Vagina (tissue), 2 donors: Measurements from ENCODE around the gene BRICD5.

ENCODE experiments used
- POLR2A ChIP-seq, 2 donors: fragments of 450-650 bp; IDR thresholded peaks; one replicate each; pipeline ENCODE4 v1.6.1; 2017; ENCODE audit warnings: antibody characterized with exemption in 2 of 2, mild to moderate bottlenecking in 2 of 2, moderate library complexity in 2 of 2
- TF ChIP-seq, protein P1 (sequence below), 3 experiments: fragments of 450-650 bp in 2 of 3; fragments of 200-600 bp in 1 of 3; sonication (generic) in 1 of 3; IDR thresholded peaks; one replicate each; pipeline ENCODE4 v1.5.1; 2017 to 2019; ENCODE audit warnings: antibody characterized with exemption in 3 of 3, mild to moderate bottlenecking in 2 of 3, moderate library complexity in 2 of 3

DNA sequence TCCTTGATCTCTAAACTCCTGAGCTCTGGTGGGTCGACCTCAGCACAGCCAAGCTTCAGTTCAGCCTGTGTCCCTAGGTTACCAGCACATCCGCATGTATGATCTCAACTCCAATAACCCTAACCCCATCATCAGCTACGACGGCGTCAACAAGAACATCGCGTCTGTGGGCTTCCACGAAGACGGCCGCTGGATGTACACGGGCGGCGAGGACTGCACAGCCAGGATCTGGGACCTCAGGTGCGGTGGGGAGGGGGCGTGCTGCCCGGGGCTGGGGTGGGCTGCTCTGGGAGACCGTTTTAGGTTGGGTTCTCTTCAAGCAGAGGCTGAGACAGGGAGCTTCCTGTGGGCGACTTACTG, 4.3 kb downstream of the BRICD5 start:
- TF ChIP-seq, protein P1, sequence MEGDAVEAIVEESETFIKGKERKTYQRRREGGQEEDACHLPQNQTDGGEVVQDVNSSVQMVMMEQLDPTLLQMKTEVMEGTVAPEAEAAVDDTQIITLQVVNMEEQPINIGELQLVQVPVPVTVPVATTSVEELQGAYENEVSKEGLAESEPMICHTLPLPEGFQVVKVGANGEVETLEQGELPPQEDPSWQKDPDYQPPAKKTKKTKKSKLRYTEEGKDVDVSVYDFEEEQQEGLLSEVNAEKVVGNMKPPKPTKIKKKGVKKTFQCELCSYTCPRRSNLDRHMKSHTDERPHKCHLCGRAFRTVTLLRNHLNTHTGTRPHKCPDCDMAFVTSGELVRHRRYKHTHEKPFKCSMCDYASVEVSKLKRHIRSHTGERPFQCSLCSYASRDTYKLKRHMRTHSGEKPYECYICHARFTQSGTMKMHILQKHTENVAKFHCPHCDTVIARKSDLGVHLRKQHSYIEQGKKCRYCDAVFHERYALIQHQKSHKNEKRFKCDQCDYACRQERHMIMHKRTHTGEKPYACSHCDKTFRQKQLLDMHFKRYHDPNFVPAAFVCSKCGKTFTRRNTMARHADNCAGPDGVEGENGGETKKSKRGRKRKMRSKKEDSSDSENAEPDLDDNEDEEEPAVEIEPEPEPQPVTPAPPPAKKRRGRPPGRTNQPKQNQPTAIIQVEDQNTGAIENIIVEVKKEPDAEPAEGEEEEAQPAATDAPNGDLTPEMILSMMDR (IDR thresholded peaks at IDR 0.05), result no peak
- no peak for TF ChIP-seq POLR2A (IDR thresholded peaks at IDR 0.05)
